ENCODE results near the gene DNM3. TPM values are rescaled to one million over a fixed set of nuclear protein-coding genes. Genes with fewer than 3 reads are reported as not detected.

DNM3 gene
- total and polyA plus RNA-seq, 2 experiments from 2014 or later, result 5.2 to 12.2 TPM

GRCh38 chr1:172270605-172271004, 429.3 kb downstream of the DNM3 start:
- no peak overlapping the region for H3K4me3 Mint-ChIP-seq

More at GRCh38 chr1:172270605-172271004, 429.3 kb downstream of the DNM3 start:
- H3K4me3 ChIP-seq, result no peak overlapping the region
- H3F3A ChIP-seq (replicated peaks; ENCODE audit: low read depth), result no peaks in the 10 kb centered on the region
- H3K36me3 ChIP-seq (ENCODE audit: insufficient read depth), result no peaks in the 10 kb centered on the region
- H2AFZ ChIP-seq, result no peak overlapping the region
- ATAC-seq (no peak), DNase-seq (ENCODE audit: low spot score) (no peak)
- H3K9me2 ChIP-seq (ENCODE audit: insufficient read depth), result no peaks in the 10 kb centered on the region
- TF ChIP-seq POLR2AphosphoS5 (IDR thresholded peaks at IDR 0.05; ENCODE audit: low read depth), result no peak
- no peak for TF ChIP-seq EZH2phosphoT487 (IDR thresholded peaks at IDR 0.05; ENCODE audit: unreplicated experiment)
- TF ChIP-seq ZNF462 (CRISPR knock-in tag; IDR thresholded peaks at IDR 0.05), result no peak
- no peak for TF ChIP-seq STAT1 (IDR thresholded peaks at IDR 0.05; ENCODE audit: unreplicated experiment)
- no peak for TF ChIP-seq NANOG (IDR thresholded peaks at IDR 0.05; ENCODE audit: borderline replicate concordance)
- no peak for TF ChIP-seq CREB1 (CRISPR knock-in tag; IDR thresholded peaks at IDR 0.05; ENCODE audit: low read depth)
- TF ChIP-seq ETS1 (IDR thresholded peaks at IDR 0.05), result no peak
- no peak for TF ChIP-seq ZNF114 (CRISPR knock-in tag; IDR thresholded peaks at IDR 0.05)
- no peak for TF ChIP-seq REST (IDR thresholded peaks at IDR 0.05; ENCODE audit: unreplicated experiment)
- no peak for TF ChIP-seq JUNB (IDR thresholded peaks at IDR 0.05; ENCODE audit: unreplicated experiment)
- no peaks in the 10 kb centered on the region for H3K27me3 Mint-ChIP-seq (ENCODE audit: insufficient read depth, low read depth, poor library complexity)
- no peak overlapping the region for H3K4me2 ChIP-seq
- H3K9me3 Mint-ChIP-seq, result no peaks in the 10 kb centered on the region
- H3K4me1 ChIP-seq (ENCODE audit: insufficient read depth), result peaks cover 14% of the 10 kb centered on the region
- H3K36me3 Mint-ChIP-seq (ENCODE audit: low read depth), result no peaks in the 10 kb centered on the region
- H4K20me1 ChIP-seq (replicated peaks; ENCODE audit: insufficient read depth), result no peaks in the 10 kb centered on the region
- H3K27me3 ChIP-seq (ENCODE audit: insufficient read depth), result no peaks in the 10 kb centered on the region
- H3K79me2 ChIP-seq (replicated peaks; ENCODE audit: insufficient read depth), result no peaks in the 10 kb centered on the region
- peaks cover 20% of the 10 kb centered on the region; the same call in 2 of the 3 replicates for H3K4me1 Mint-ChIP-seq
- H3K27ac Mint-ChIP-seq, result no peak overlapping the region
- no peak overlapping the region for H3K27ac ChIP-seq (ENCODE audit: low read depth)
